HEK293 (cell line): ENCODE data around the gene GALT.
A peak's percentile ranks its signal among the peaks of the same experiment; 100 is the strongest.

ENCODE experiments used
- BCL11A ChIP-seq: fragments of 450-650 bp; formaldehyde crosslinking; IDR thresholded peaks from 2 replicates; pipeline ENCODE4 v1.5.1; 2016; ENCODE audit warnings: low read depth, missing biosample characterization, missing genetic modification characterization
- HOXC10 ChIP-seq: sonication (generic); formaldehyde crosslinking; IDR thresholded peaks from 2 replicates; pipeline ENCODE4 v1.8.1; 2023; ENCODE audit warnings: mild to moderate bottlenecking, missing genetic modification reagents
- INSM2 ChIP-seq: fragments of 450-650 bp; formaldehyde crosslinking; IDR thresholded peaks from 2 replicates; pipeline ENCODE4 v1.5.1; 2016; ENCODE audit warnings: missing biosample characterization, missing genetic modification characterization
- KLF16 ChIP-seq: fragments of 450-650 bp; formaldehyde crosslinking; IDR thresholded peaks from 2 replicates; pipeline ENCODE4 v1.5.1; 2017; ENCODE audit warnings: missing biosample characterization, missing genetic modification characterization
- PRDM1 ChIP-seq: fragments of 450-650 bp; formaldehyde crosslinking; IDR thresholded peaks from 2 replicates; pipeline ENCODE4; 2016; ENCODE audit warnings: missing biosample characterization, missing genetic modification characterization
- SETDB1 ChIP-seq: IDR thresholded peaks from one replicate; pipeline ENCODE4 v1.6.1; 2017; ENCODE audit warnings: mild to moderate bottlenecking, low read length, moderate library complexity, mixed read lengths; ENCODE audit not compliant: insufficient read length
- WT1 ChIP-seq: fragments of 450-650 bp; formaldehyde crosslinking; IDR thresholded peaks from 2 replicates; pipeline ENCODE4 v1.5.1; 2016; ENCODE audit warnings: missing biosample characterization, missing genetic modification characterization
- ZBTB1 ChIP-seq: fragments of 450-650 bp; formaldehyde crosslinking; IDR thresholded peaks from 2 replicates; pipeline ENCODE4 v1.5.1; 2016; ENCODE audit warnings: missing biosample characterization, missing genetic modification characterization
- ZBTB20 ChIP-seq: fragments of 450-650 bp; formaldehyde crosslinking; IDR thresholded peaks from 2 replicates; pipeline ENCODE4 v1.5.1; 2016; ENCODE audit warnings: missing biosample characterization, missing genetic modification characterization
- ZBTB49 ChIP-seq: fragments of 450-650 bp; formaldehyde crosslinking; IDR thresholded peaks from 2 replicates; pipeline ENCODE4 v1.5.1; 2016; ENCODE audit warnings: missing biosample characterization, missing genetic modification characterization, low read depth
- ZNF112 ChIP-seq: fragments of 450-650 bp; formaldehyde crosslinking; IDR thresholded peaks from 2 replicates; pipeline ENCODE4 v1.5.0; 2017; ENCODE audit warnings: missing biosample characterization, missing genetic modification characterization
- ZNF146 ChIP-seq: fragments of 450-650 bp; formaldehyde crosslinking; IDR thresholded peaks from 2 replicates; pipeline ENCODE4 v1.5.1; 2016; ENCODE audit warnings: missing biosample characterization, missing genetic modification characterization
- ZNF157 ChIP-seq: fragments of 450-650 bp; formaldehyde crosslinking; IDR thresholded peaks from 2 replicates; pipeline ENCODE4 v1.5.1; 2016; ENCODE audit warnings: missing biosample characterization, missing genetic modification characterization
- ZNF169 ChIP-seq: fragments of 450-650 bp; formaldehyde crosslinking; IDR thresholded peaks from 2 replicates; pipeline ENCODE4 v1.5.1; 2016; ENCODE audit warnings: missing biosample characterization, missing genetic modification characterization
- ZNF174 ChIP-seq: fragments of 450-650 bp; formaldehyde crosslinking; IDR thresholded peaks from 2 replicates; pipeline ENCODE4 v1.5.0; 2017; ENCODE audit warnings: missing biosample characterization, mild to moderate bottlenecking, missing genetic modification characterization
- ZNF26 ChIP-seq: fragments of 450-650 bp; formaldehyde crosslinking; IDR thresholded peaks from 2 replicates; pipeline ENCODE4 v1.5.1; 2016; ENCODE audit warnings: missing biosample characterization, missing genetic modification characterization
- ZNF366 ChIP-seq: fragments of 450-650 bp; formaldehyde crosslinking; conservative IDR thresholded peaks from 2 replicates; pipeline ENCODE4 v1.5.1; 2016; ENCODE audit warnings: missing biosample characterization, missing genetic modification characterization
- ZNF580 ChIP-seq: fragments of 450-650 bp; formaldehyde crosslinking; IDR thresholded peaks from 2 replicates; pipeline ENCODE4 v1.5.1; 2016; ENCODE audit warnings: missing biosample characterization, missing genetic modification characterization
- ZNF701 ChIP-seq: fragments of 450-650 bp; formaldehyde crosslinking; IDR thresholded peaks from 2 replicates; pipeline ENCODE4 v1.5.1; 2016; ENCODE audit warnings: missing biosample characterization, missing genetic modification characterization
- ZNF776 ChIP-seq: fragments of 450-650 bp; formaldehyde crosslinking; IDR thresholded peaks from 2 replicates; pipeline ENCODE4 v1.5.0; 2017; ENCODE audit warnings: missing biosample characterization, missing genetic modification characterization, borderline replicate concordance
- ZNF792 ChIP-seq: fragments of 450-650 bp; formaldehyde crosslinking; IDR thresholded peaks from 2 replicates; pipeline ENCODE4 v1.5.1; 2016; ENCODE audit warnings: missing biosample characterization, missing genetic modification characterization
- ZNF843 ChIP-seq: fragments of 450-650 bp; formaldehyde crosslinking; IDR thresholded peaks from 2 replicates; pipeline ENCODE4 v1.5.1; 2016; ENCODE audit warnings: missing biosample characterization, missing genetic modification characterization
- ZSCAN16 ChIP-seq: fragments of 450-650 bp; formaldehyde crosslinking; IDR thresholded peaks from 2 replicates; pipeline ENCODE4 v1.5.1; 2016; ENCODE audit warnings: missing biosample characterization, missing genetic modification characterization
- TF ChIP-seq, protein P1 (sequence below): fragments of 450-650 bp; formaldehyde crosslinking; IDR thresholded peaks from 2 replicates; pipeline ENCODE4 v1.5.1; 2016; ENCODE audit warnings: missing biosample characterization, missing genetic modification characterization
- TF ChIP-seq, protein P2 (sequence below): fragments of 450-650 bp; formaldehyde crosslinking; IDR thresholded peaks from 2 replicates; pipeline ENCODE4 v1.5.1; 2016; ENCODE audit warnings: missing biosample characterization, missing genetic modification characterization
- TF ChIP-seq, protein P3 (sequence below): fragments of 450-650 bp; formaldehyde crosslinking; IDR thresholded peaks from 2 replicates; pipeline ENCODE4 v1.5.1; 2017; ENCODE audit warnings: missing biosample characterization, missing genetic modification characterization

Gene GALT

GRCh38 chr9:34646211-34647083, at the start of gene GALT (continued):
- no peak for TF ChIP-seq INSM2 (tag by site-specific recombination)
- 0 out of 2 replicates have a peak, but pooled peaks have one; percentile 22 for TF ChIP-seq WT1 (tag by site-specific recombination)
- peak; percentile 35; the same call in 1 of the 2 replicates for TF ChIP-seq ZNF843
- no peak for TF ChIP-seq ZBTB1
- no peak for TF ChIP-seq BCL11A
- TF ChIP-seq PRDM1 (tag by site-specific recombination), result peak; percentile 68
- no peak for TF ChIP-seq ZNF776 (tag by site-specific recombination)
- TF ChIP-seq SETDB1, result no peak
- no peak for TF ChIP-seq ZNF146 (tag by site-specific recombination)
- no peak for TF ChIP-seq ZNF580 (tag by site-specific recombination)
- TF ChIP-seq KLF16, result peak; percentile 66
- TF ChIP-seq ZNF701 (tag by site-specific recombination), result no peak
- peak; percentile 59; the same call in 1 of the 2 replicates for TF ChIP-seq ZBTB20 (tag by site-specific recombination)
- TF ChIP-seq ZNF174 (tag by site-specific recombination), result no peak
- TF ChIP-seq, protein P1, sequence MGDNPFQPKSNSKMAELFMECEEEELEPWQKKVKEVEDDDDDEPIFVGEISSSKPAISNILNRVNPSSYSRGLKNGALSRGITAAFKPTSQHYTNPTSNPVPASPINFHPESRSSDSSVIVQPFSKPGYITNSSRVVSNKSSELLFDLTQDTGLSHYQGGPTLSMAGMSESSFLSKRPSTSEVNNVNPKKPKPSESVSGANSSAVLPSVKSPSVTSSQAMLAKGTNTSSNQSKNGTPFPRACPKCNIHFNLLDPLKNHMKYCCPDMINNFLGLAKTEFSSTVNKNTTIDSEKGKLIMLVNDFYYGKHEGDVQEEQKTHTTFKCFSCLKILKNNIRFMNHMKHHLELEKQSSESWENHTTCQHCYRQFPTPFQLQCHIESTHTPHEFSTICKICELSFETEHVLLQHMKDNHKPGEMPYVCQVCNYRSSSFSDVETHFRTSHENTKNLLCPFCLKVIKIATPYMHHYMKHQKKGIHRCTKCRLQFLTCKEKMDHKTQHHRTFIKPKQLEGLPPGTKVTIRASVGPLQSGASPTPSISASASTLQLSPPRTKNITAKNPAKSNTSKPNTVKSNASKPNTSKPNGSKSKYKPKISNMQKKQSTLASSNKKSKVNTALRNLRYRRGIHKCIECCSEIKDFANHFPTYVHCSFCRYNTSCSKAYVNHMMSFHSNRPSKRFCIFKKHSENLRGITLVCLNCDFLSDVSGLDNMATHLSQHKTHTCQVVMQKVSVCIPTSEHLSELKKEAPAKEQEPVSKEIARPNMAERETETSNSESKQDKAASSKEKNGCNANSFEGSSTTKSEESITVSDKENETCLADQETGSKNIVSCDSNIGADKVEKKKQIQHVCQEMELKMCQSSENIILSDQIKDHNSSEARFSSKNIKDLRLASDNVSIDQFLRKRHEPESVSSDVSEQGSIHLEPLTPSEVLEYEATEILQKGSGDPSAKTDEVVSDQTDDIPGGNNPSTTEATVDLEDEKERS (tag by site-specific recombination), result no peak
- no peak for TF ChIP-seq ZNF792 (tag by site-specific recombination)
- TF ChIP-seq ZNF169 (tag by site-specific recombination), result no peak
- TF ChIP-seq ZBTB49 (tag by site-specific recombination), result no peak
- no peak for TF ChIP-seq ZNF26
- TF ChIP-seq HOXC10 (CRISPR knock-in tag), result no peak
- TF ChIP-seq ZNF157 (tag by site-specific recombination), result no peak
- TF ChIP-seq, protein P2, sequence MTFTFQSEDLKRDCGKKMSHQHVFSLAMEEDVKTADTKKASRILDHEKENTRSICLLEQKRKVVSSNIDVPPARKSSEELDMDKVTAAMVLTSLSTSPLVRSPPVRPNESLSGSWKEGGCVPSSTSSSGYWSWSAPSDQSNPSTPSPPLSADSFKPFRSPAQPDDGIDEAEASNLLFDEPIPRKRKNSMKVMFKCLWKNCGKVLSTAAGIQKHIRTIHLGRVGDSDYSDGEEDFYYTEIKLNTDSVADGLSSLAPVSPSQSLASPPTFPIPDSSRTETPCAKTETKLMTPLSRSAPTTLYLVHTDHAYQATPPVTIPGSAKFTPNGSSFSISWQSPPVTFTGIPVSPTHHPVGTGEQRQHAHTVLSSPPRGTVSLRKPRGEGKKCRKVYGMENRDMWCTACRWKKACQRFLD (tag by site-specific recombination), result no peak
- no peak for TF ChIP-seq ZNF112 (tag by site-specific recombination)
- TF ChIP-seq ZNF366 (tag by site-specific recombination), result 0 out of 2 replicates have a peak, but pooled peaks have one; percentile 38
- no peak for TF ChIP-seq ZSCAN16 (tag by site-specific recombination)
- TF ChIP-seq, protein P3, sequence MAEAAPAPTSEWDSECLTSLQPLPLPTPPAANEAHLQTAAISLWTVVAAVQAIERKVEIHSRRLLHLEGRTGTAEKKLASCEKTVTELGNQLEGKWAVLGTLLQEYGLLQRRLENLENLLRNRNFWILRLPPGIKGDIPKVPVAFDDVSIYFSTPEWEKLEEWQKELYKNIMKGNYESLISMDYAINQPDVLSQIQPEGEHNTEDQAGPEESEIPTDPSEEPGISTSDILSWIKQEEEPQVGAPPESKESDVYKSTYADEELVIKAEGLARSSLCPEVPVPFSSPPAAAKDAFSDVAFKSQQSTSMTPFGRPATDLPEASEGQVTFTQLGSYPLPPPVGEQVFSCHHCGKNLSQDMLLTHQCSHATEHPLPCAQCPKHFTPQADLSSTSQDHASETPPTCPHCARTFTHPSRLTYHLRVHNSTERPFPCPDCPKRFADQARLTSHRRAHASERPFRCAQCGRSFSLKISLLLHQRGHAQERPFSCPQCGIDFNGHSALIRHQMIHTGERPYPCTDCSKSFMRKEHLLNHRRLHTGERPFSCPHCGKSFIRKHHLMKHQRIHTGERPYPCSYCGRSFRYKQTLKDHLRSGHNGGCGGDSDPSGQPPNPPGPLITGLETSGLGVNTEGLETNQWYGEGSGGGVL (tag by site-specific recombination), result no peak
